Measurements from ENCODE around the gene CCP110.

The CCP110 gene

DNA sequence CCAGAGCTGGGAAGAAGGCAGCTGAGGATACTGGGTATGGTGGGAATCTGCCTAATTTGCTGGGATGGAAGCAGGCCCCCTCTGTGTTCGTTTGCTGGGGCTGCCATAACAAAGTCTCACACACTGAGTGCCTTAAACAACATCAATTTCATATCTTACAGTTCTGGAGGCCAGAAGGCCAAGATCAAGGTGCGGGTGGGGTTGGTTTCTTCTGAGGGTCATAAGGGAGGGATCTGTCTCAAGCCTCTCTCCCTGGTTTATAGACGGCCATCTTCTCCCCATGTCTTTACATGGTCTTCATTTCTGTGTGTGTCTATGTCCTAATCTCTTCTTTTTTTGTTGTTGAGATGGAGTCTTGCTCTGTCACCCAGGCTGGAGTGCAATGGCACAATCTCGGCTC lies 37.7 kb upstream of the CCP110 start:
- TF ChIP-seq EZH2 (IDR thresholded peaks at IDR 0.05; ENCODE audit: borderline replicate concordance, low read length): no peak
- TF ChIP-seq, protein P1, sequence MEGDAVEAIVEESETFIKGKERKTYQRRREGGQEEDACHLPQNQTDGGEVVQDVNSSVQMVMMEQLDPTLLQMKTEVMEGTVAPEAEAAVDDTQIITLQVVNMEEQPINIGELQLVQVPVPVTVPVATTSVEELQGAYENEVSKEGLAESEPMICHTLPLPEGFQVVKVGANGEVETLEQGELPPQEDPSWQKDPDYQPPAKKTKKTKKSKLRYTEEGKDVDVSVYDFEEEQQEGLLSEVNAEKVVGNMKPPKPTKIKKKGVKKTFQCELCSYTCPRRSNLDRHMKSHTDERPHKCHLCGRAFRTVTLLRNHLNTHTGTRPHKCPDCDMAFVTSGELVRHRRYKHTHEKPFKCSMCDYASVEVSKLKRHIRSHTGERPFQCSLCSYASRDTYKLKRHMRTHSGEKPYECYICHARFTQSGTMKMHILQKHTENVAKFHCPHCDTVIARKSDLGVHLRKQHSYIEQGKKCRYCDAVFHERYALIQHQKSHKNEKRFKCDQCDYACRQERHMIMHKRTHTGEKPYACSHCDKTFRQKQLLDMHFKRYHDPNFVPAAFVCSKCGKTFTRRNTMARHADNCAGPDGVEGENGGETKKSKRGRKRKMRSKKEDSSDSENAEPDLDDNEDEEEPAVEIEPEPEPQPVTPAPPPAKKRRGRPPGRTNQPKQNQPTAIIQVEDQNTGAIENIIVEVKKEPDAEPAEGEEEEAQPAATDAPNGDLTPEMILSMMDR (IDR thresholded peaks at IDR 0.05; ENCODE audit: low read length): no peak
- H3F3A ChIP-seq (ENCODE audit: insufficient read depth, low read length): no peaks in the 10 kb centered on the region
- no peak overlapping the region for H3K4me3 ChIP-seq (ENCODE audit: low read depth, low read length, poor library complexity, severe bottlenecking)
- H3K27ac ChIP-seq (ENCODE audit: low read depth, low read length, poor library complexity, severe bottlenecking): no peak overlapping the region
- H3K9me3 ChIP-seq (ENCODE audit: low read length): no peaks in the 10 kb centered on the region
- H3K36me3 ChIP-seq (ENCODE audit: insufficient read depth, low read length): no peaks in the 10 kb centered on the region
- H3K9me2 ChIP-seq (ENCODE audit: low read depth, low read length): no peaks in the 10 kb centered on the region
- no peaks in the 10 kb centered on the region for H4K20me1 ChIP-seq (ENCODE audit: insufficient read depth, low read length)
- H2AFZ ChIP-seq (ENCODE audit: low read length): no peak overlapping the region
- no peaks in the 10 kb centered on the region for H3K79me2 ChIP-seq (ENCODE audit: insufficient read depth, low read length)
- H3K27me3 ChIP-seq (ENCODE audit: insufficient read depth, low read length): no peaks in the 10 kb centered on the region
- H3K4me1 ChIP-seq (ENCODE audit: insufficient read depth, low read length, severe bottlenecking): no peaks in the 10 kb centered on the region
- H3K9ac ChIP-seq (ENCODE audit: low read length): no peak overlapping the region
- H3K4me2 ChIP-seq (ENCODE audit: low read length): no peak overlapping the region

GRCh38 chr16:19486750-19487325 lies 36.9 kb upstream of the CCP110 start:
- Histone ChIP-seq H3K4me2 (ENCODE audit: low read length) (no peak overlapping the region), H3K27ac (ENCODE audit: low read depth, low read length, poor library complexity, severe bottlenecking) (no peak overlapping the region)

GRCh38 chr16:19488213-19488640 lies 35.5 kb upstream of the CCP110 start:
- Histone ChIP-seq H3K9me3 (ENCODE audit: low read length) (no peaks in the 10 kb centered on the region), H3K79me2 (ENCODE audit: insufficient read depth, low read length) (no peaks in the 10 kb centered on the region), H3K9me2 (ENCODE audit: low read depth, low read length) (no peaks in the 10 kb centered on the region), H4K20me1 (ENCODE audit: insufficient read depth, low read length) (no peaks in the 10 kb centered on the region), H3K4me2 (ENCODE audit: low read length) (no peak overlapping the region), H3K9ac (ENCODE audit: low read length) (no peak overlapping the region), H3K4me1 (ENCODE audit: insufficient read depth, low read length, severe bottlenecking) (peaks cover 1% of the 10 kb centered on the region), H3K27ac (ENCODE audit: low read depth, low read length, poor library complexity, severe bottlenecking) (no peak overlapping the region), H3K4me3 (ENCODE audit: low read depth, low read length, poor library complexity, severe bottlenecking) (no peak overlapping the region), H2AFZ (ENCODE audit: low read length) (no peak overlapping the region), H3K27me3 (ENCODE audit: insufficient read depth, low read length) (no peaks in the 10 kb centered on the region), H3F3A (ENCODE audit: insufficient read depth, low read length) (no peaks in the 10 kb centered on the region), H3K36me3 (ENCODE audit: insufficient read depth, low read length) (no peaks in the 10 kb centered on the region)
- TF ChIP-seq EZH2 (IDR thresholded peaks at IDR 0.05; ENCODE audit: borderline replicate concordance, low read length): no peak
- TF ChIP-seq, protein P1 (IDR thresholded peaks at IDR 0.05; ENCODE audit: low read length): no peak

More at GRCh38 chr16:19486750-19487325, 36.9 kb upstream of the CCP110 start:
- Histone ChIP-seq H3K4me1 (ENCODE audit: insufficient read depth, low read length, severe bottlenecking) (no peaks in the 10 kb centered on the region), H3K36me3 (ENCODE audit: insufficient read depth, low read length) (no peaks in the 10 kb centered on the region), H3K9me3 (ENCODE audit: low read length) (no peaks in the 10 kb centered on the region), H3K79me2 (ENCODE audit: insufficient read depth, low read length) (no peaks in the 10 kb centered on the region), H3K9me2 (ENCODE audit: low read depth, low read length) (no peaks in the 10 kb centered on the region), H3K9ac (ENCODE audit: low read length) (no peak overlapping the region), H3K27me3 (ENCODE audit: insufficient read depth, low read length) (no peaks in the 10 kb centered on the region), H4K20me1 (ENCODE audit: insufficient read depth, low read length) (no peaks in the 10 kb centered on the region), H3K4me3 (ENCODE audit: low read depth, low read length, poor library complexity, severe bottlenecking) (no peak overlapping the region), H2AFZ (ENCODE audit: low read length) (no peak overlapping the region), H3F3A (ENCODE audit: insufficient read depth, low read length) (no peaks in the 10 kb centered on the region)
- TF ChIP-seq EZH2 (IDR thresholded peaks at IDR 0.05; ENCODE audit: borderline replicate concordance, low read length): no peak
- TF ChIP-seq, protein P1 (IDR thresholded peaks at IDR 0.05; ENCODE audit: low read length): peak; percentile 8; the same call in 1 of the 2 replicates
